Neural cell (in vitro differentiated cells): ENCODE results near the gene TNC. TPM values are rescaled to one million over a fixed set of nuclear protein-coding genes. Genes with fewer than 3 reads are reported as not detected.

Experiments
- H2AFZ ChIP-seq: fragments of 200-600, 300-800 bp; sonication (generic), shearing (Covaris generic); 2 replicates; pipeline ENCODE4 v1.6.0; 2014; ENCODE audit warnings: low read depth, mild to moderate bottlenecking, antibody characterized with exemption, low read length, moderate library complexity
- H3F3A ChIP-seq: fragments of 200-600 bp; shearing (Covaris generic); 2 replicates; pipeline ENCODE4 v1.6.1; 2016; ENCODE audit warnings: mild to moderate bottlenecking, moderate library complexity, mixed read lengths, antibody characterized with exemption, low read length; ENCODE audit not compliant: insufficient read depth, poor library complexity, severe bottlenecking
- H3K27ac ChIP-seq: fragments of 200-600, 300-800 bp; sonication (generic), shearing (Covaris generic); 2 replicates; pipeline ENCODE4 v1.5.1; 2014; ENCODE audit warnings: mild to moderate bottlenecking, low read length, moderate library complexity
- H3K27me3 ChIP-seq: fragments of 300-800, 200-600 bp; sonication (generic), shearing (Covaris generic); 2 replicates; pipeline ENCODE4 v1.6.0; 2014; ENCODE audit warnings: mild to moderate bottlenecking, low read depth, low read length, moderate library complexity; ENCODE audit not compliant: insufficient read depth
- H3K36me3 ChIP-seq: fragments of 300-800, 200-600 bp; sonication (generic), shearing (Covaris generic); 2 replicates; pipeline ENCODE4 v1.5.1; 2014; ENCODE audit warnings: mild to moderate bottlenecking, antibody characterized with exemption, low read length, moderate library complexity; ENCODE audit not compliant: insufficient read depth
- H3K4me2 ChIP-seq: fragments of 300-800, 200-600 bp; sonication (generic), shearing (Covaris generic); 2 replicates; pipeline ENCODE4 v1.6.0; 2014; ENCODE audit warnings: mild to moderate bottlenecking, low read length
- H3K4me3 ChIP-seq: fragments of 300-800, 200-600 bp; sonication (generic), shearing (Covaris generic); 2 replicates; pipeline ENCODE4 v1.5.1; 2014; ENCODE audit warnings: mild to moderate bottlenecking, low read length, moderate library complexity
- H3K79me2 ChIP-seq: fragments of 200-600 bp; shearing (Covaris generic); replicated peaks from 2 replicates; pipeline ENCODE4 v1.6.0; 2014; ENCODE audit warnings: mild to moderate bottlenecking, low read length, moderate library complexity; ENCODE audit not compliant: insufficient read depth
- H3K9ac ChIP-seq: fragments of 300-800, 200-600 bp; sonication (generic), shearing (Covaris generic); 2 replicates; pipeline ENCODE4 v1.6.1; 2016; ENCODE audit warnings: mild to moderate bottlenecking, low read length, mixed read lengths
- H3K9me2 ChIP-seq: fragments of 200-600 bp; shearing (Covaris generic); 2 replicates; pipeline ENCODE4 v1.6.1; 2016; ENCODE audit warnings: mild to moderate bottlenecking, low read length, mixed read lengths; ENCODE audit not compliant: insufficient read depth
- H3K9me3 ChIP-seq: fragments of 200-600, 300-800 bp; sonication (generic), shearing (Covaris generic); 2 replicates; pipeline ENCODE4 v1.6.1; 2016; ENCODE audit warnings: mild to moderate bottlenecking, mixed run types, low read length, moderate library complexity, mixed read lengths
- H4K20me1 ChIP-seq: fragments of 200-600 bp; shearing (Covaris generic); 2 replicates; pipeline ENCODE4 v1.6.1; 2016; ENCODE audit warnings: mild to moderate bottlenecking, mixed run types; ENCODE audit not compliant: insufficient read depth
- EP300 ChIP-seq: fragments of 450-650 bp; conservative IDR thresholded peaks from 2 replicates; pipeline ENCODE4 v1.6.1; 2014; ENCODE audit warnings: antibody characterized with exemption, mild to moderate bottlenecking, moderate library complexity; ENCODE audit not compliant: poor library complexity, severe bottlenecking
- EZH2 ChIP-seq: fragments of 200-600, 300-800 bp; shearing (Covaris generic), sonication (generic); IDR thresholded peaks from 2 replicates; pipeline ENCODE4 v1.6.1; 2014; ENCODE audit warnings: antibody characterized with exemption, low read length, borderline replicate concordance, mild to moderate bottlenecking; ENCODE audit not compliant: insufficient read depth, poor library complexity, severe bottlenecking
- MXI1 ChIP-seq: fragments of 450-650 bp; conservative IDR thresholded peaks from 2 replicates; pipeline ENCODE4 v1.6.1; 2014; ENCODE audit warnings: antibody characterized with exemption, mild to moderate bottlenecking; ENCODE audit not compliant: poor library complexity, severe bottlenecking
- POLR2AphosphoS5 ChIP-seq: IDR thresholded peaks from 2 replicates; pipeline ENCODE4 v1.6.1; 2012
- RAD21 ChIP-seq: fragments of 450-650 bp; conservative IDR thresholded peaks from 2 replicates; pipeline ENCODE4 v1.6.1; 2014; ENCODE audit warnings: antibody characterized with exemption, mild to moderate bottlenecking, moderate library complexity
- REST ChIP-seq: IDR thresholded peaks from 2 replicates; pipeline ENCODE4 v1.6.1; 2012; ENCODE audit warnings: borderline replicate concordance
- SMC3 ChIP-seq: fragments of 450-650 bp; conservative IDR thresholded peaks from 2 replicates; pipeline ENCODE4 v1.6.1; 2014; ENCODE audit warnings: antibody characterized with exemption, mild to moderate bottlenecking, moderate library complexity; ENCODE audit not compliant: poor library complexity
- TAF1 ChIP-seq: IDR thresholded peaks from 2 replicates; pipeline ENCODE4 v1.6.1; 2012; ENCODE audit warnings: low read depth
- polyA plus RNA-seq: library from polyadenylated mRNA; depleted of rRNA; stranded (reverse); fragments of >200 nt; gene quantifications from 2 replicates; pipeline ENCODE4 v1.2.3, GENCODE V29; 2014
- TF ChIP-seq, protein P1 (sequence below): fragments of 450-650 bp; IDR thresholded peaks from 2 replicates; pipeline ENCODE4 v1.5.1; 2014; ENCODE audit warnings: antibody characterized with exemption, mild to moderate bottlenecking, moderate library complexity; ENCODE audit not compliant: poor library complexity, severe bottlenecking

Gene TNC
- polyA plus RNA-seq, 1 donor from 2014 or later = 2.1 TPM

DNA sequence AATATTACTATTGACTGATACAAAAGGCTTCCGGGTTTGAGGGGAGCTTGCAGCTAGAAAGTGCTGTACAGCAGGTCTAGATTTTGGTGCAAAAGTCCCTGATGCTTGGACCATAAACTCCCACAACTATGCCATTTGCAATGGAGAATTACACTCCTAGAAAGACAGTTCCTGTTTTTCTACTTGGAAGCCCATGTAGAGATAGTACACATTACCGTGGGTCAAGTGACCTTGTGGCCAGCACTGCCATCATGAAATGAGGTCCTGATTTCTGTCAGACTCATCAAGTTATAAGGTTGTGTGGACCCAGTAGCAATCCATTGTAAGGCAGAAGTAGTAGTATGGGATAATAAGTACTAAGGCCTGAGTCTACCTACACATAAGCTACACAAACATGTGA is 144.7 kb downstream of the TNC start:
- Histone ChIP-seq H3K4me3 (no peak overlapping the region), H4K20me1 (no peaks in the 10 kb centered on the region), H2AFZ (no peak overlapping the region), H3K79me2 (no peaks in the 10 kb centered on the region), H3K27me3 (no peaks in the 10 kb centered on the region), H3K9me2 (no peaks in the 10 kb centered on the region), H3F3A (no peaks in the 10 kb centered on the region), H3K9ac (no peak overlapping the region), H3K27ac (no peak overlapping the region), H3K4me2 (no peak overlapping the region), H3K9me3 (no peaks in the 10 kb centered on the region), H3K36me3 (no peaks in the 10 kb centered on the region)
- TF ChIP-seq RAD21 (no peak), MXI1 (no peak), EP300 (no peak), REST (no peak), TAF1 (no peak), EZH2 (no peak), POLR2AphosphoS5 (no peak), SMC3 (no peak)
- TF ChIP-seq, protein P1, sequence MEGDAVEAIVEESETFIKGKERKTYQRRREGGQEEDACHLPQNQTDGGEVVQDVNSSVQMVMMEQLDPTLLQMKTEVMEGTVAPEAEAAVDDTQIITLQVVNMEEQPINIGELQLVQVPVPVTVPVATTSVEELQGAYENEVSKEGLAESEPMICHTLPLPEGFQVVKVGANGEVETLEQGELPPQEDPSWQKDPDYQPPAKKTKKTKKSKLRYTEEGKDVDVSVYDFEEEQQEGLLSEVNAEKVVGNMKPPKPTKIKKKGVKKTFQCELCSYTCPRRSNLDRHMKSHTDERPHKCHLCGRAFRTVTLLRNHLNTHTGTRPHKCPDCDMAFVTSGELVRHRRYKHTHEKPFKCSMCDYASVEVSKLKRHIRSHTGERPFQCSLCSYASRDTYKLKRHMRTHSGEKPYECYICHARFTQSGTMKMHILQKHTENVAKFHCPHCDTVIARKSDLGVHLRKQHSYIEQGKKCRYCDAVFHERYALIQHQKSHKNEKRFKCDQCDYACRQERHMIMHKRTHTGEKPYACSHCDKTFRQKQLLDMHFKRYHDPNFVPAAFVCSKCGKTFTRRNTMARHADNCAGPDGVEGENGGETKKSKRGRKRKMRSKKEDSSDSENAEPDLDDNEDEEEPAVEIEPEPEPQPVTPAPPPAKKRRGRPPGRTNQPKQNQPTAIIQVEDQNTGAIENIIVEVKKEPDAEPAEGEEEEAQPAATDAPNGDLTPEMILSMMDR = no peak

GRCh38 chr9:114972510-114973136 is 145.3 kb downstream of the TNC start:
- Histone ChIP-seq H3K27ac (no peak overlapping the region), H3K79me2 (no peaks in the 10 kb centered on the region), H2AFZ (no peak overlapping the region), H3K9me2 (no peaks in the 10 kb centered on the region), H3K4me2 (no peak overlapping the region), H3F3A (no peaks in the 10 kb centered on the region), H3K27me3 (no peaks in the 10 kb centered on the region), H3K4me3 (no peak overlapping the region), H4K20me1 (no peaks in the 10 kb centered on the region), H3K9ac (no peak overlapping the region), H3K9me3 (no peaks in the 10 kb centered on the region), H3K36me3 (no peaks in the 10 kb centered on the region)
- TF ChIP-seq POLR2AphosphoS5 (no peak), EZH2 (no peak), EP300 (no peak), TAF1 (no peak), SMC3 (no peak), RAD21 (no peak), MXI1 (no peak), REST (no peak)
- TF ChIP-seq, protein P1 = no peak
